Measurements from ENCODE around the gene AKAP8. TPM values are rescaled to one million over a fixed set of nuclear protein-coding genes. Genes with fewer than 3 reads are reported as not detected.

Gene AKAP8
- total RNA-seq, 2 experiments from 2014 or later = 54.5 to 57.1 TPM

DNA sequence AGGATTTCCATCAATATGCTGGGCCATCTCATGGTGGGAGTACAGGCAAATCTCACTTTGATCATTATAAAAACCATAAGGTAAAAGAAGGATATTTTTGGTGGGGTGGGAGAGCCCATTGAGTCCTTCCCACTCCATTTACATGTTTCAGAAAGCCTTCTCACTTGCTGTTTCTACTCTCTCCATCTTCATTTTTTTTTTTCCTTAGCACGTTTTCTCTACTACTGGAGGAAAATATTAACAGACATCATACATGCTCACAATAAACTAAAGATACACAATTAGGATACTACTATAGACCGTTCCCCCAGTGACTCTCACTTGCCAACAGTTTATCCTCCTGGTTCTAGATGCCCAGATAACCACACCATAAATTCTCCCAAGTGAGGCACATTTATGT is 1.8 kb upstream of the AKAP8 start:
- DNase-seq = no peak
- ChIA-PET POLR2A (no interaction called here), CTCF (no interaction called here)
- Mint-ChIP-seq H3K4me1 (peaks cover 32% of the 10 kb centered on the region), H3K9me3 (no peaks in the 10 kb centered on the region), H3K36me3 (ENCODE audit: low read depth) (peaks cover 7% of the 10 kb centered on the region), H3K4me3 (no peak overlapping the region), H3K27ac (no peak overlapping the region), H3K27me3 (no peaks in the 10 kb centered on the region)

GRCh38 chr19:15379999-15380647 is 536 bp upstream of the AKAP8 start:
- Mint-ChIP-seq H3K4me1 (peaks cover 32% of the 10 kb centered on the region), H3K4me3 (peak overlapping the region; percentile 87), H3K27me3 (no peaks in the 10 kb centered on the region), H3K9me3 (no peaks in the 10 kb centered on the region), H3K36me3 (ENCODE audit: low read depth) (peaks cover 7% of the 10 kb centered on the region), H3K27ac (peak overlapping the region; percentile 99)
- CTCF ChIA-PET = interaction anchor here (0.6 to 3.6 kb wide), 11 partner anchors 12 to 1331 kb away, joined by 3 to 18 read pairs (median 3); partner anchors contain the start of gene AKAP8L
- POLR2A ChIA-PET = interaction anchor here (1.0 to 1.7 kb wide), 2 partner anchors 39 to 87 kb away, joined by 4 to 11 read pairs; partner anchors contain the start of gene AKAP8L
- DNase-seq = peak; percentile 51

- H3K27me3 Mint-ChIP-seq = no peaks in the 10 kb centered on the region
- H3K4me3 Mint-ChIP-seq = peak overlapping the region; percentile 87
- ChIA-PET POLR2A (interaction anchor here (1.1 to 1.7 kb wide), 2 partner anchors 41 to 44 kb away, joined by 3 to 11 read pairs; partner anchors contain the start of gene AKAP8L), CTCF (interaction anchor here (0.5 to 3.6 kb wide), 8 partner anchors 19 to 201 kb away, joined by 3 to 18 read pairs (median 4); partner anchors contain the start of gene AKAP8L)
- peak; percentile 64 for DNase-seq
- H3K9me3 Mint-ChIP-seq = no peaks in the 10 kb centered on the region
- H3K36me3 Mint-ChIP-seq (ENCODE audit: low read depth) = peaks cover 7% of the 10 kb centered on the region
- H3K27ac Mint-ChIP-seq = peak overlapping the region; percentile 99
- peaks cover 32% of the 10 kb centered on the region for H3K4me1 Mint-ChIP-seq
Observed at GRCh38 chr19:15378534-15379082, 979 bp downstream of the AKAP8 start.

DNA sequence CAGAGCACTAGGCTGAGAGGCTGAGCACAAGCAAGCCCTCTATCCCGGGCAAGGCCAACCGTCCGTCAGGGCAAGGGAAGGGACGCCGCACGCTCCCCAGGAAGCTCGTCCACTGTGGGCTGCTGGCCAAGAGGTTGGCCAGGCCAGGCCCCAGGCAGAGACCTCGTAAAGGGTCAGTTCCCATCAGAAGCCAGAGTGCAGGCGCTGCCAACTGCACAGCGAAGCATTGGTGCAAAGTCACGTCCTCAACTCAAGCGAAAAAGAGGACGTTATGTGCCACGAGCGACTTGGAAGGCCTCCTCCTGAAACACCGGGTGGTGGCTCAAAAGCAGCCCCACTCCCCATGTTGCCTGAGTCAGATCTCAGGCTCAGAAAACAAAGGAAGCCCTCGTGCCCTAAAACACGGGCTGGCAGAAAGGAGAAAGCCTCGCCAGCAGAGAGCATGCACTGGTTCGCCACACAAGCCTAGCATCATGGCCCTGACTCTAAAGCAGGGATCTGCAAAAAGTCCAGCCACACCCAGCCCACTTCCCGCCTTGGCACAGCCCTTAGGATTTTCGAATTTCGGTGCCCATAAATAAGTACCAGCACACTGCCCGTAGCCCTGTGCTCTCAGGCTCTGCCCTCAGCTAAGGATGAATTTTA is 4.7 kb downstream of the AKAP8 start:
- no peak for DNase-seq
- peaks cover 18% of the 10 kb centered on the region for H3K36me3 Mint-ChIP-seq (ENCODE audit: low read depth)
- no peak overlapping the region for H3K27ac Mint-ChIP-seq
- H3K9me3 Mint-ChIP-seq = no peaks in the 10 kb centered on the region
- ChIA-PET CTCF (no interaction called here), POLR2A (no interaction called here)
- H3K27me3 Mint-ChIP-seq = no peaks in the 10 kb centered on the region
- H3K4me1 Mint-ChIP-seq = peaks cover 17% of the 10 kb centered on the region
- H3K4me3 Mint-ChIP-seq = no peak overlapping the region

- H3K4me1 Mint-ChIP-seq = peaks cover 17% of the 10 kb centered on the region
- peaks cover 18% of the 10 kb centered on the region for H3K36me3 Mint-ChIP-seq (ENCODE audit: low read depth)
- H3K27me3 Mint-ChIP-seq = no peaks in the 10 kb centered on the region
- no peak overlapping the region for H3K27ac Mint-ChIP-seq
- no peak for DNase-seq
- CTCF ChIA-PET = no interaction called here
- H3K9me3 Mint-ChIP-seq = no peaks in the 10 kb centered on the region
- POLR2A ChIA-PET = no interaction called here
- no peak overlapping the region for H3K4me3 Mint-ChIP-seq
Observed at GRCh38 chr19:15374105-15374651, 5.4 kb downstream of the AKAP8 start.

DNA sequence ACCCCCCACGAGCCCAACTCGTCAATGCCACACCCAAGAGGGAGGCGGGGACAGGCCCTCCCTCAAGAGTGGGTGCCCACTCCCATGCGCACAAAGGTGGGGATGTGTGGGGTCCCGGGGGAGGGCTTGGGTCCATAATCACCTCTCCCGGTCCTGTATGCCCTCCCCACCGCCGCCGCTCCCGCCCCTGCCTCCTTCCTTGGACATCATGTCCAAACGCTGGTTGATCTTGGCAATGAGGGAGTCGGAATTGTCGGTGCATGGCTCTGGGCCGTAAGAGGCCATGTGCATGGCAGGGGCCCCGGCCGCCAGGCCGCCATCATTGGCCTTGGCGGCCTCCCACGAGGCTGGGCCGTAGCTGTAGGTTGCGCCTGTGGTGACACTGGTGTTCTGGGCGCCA is 5.9 kb downstream of the AKAP8 start:
- H3K27ac Mint-ChIP-seq = no peak overlapping the region
- ChIA-PET POLR2A (no interaction called here), CTCF (interaction anchor here (0.6 kb wide), 1 partner anchor 12 kb away, joined by 5 read pairs; no protein-coding TSS in a partner anchor)
- no peaks in the 10 kb centered on the region for H3K27me3 Mint-ChIP-seq
- H3K9me3 Mint-ChIP-seq = no peaks in the 10 kb centered on the region
- H3K36me3 Mint-ChIP-seq (ENCODE audit: low read depth) = peaks cover 20% of the 10 kb centered on the region
- H3K4me1 Mint-ChIP-seq = peaks cover 17% of the 10 kb centered on the region
- DNase-seq = no peak
- no peak overlapping the region for H3K4me3 Mint-ChIP-seq

DNA sequence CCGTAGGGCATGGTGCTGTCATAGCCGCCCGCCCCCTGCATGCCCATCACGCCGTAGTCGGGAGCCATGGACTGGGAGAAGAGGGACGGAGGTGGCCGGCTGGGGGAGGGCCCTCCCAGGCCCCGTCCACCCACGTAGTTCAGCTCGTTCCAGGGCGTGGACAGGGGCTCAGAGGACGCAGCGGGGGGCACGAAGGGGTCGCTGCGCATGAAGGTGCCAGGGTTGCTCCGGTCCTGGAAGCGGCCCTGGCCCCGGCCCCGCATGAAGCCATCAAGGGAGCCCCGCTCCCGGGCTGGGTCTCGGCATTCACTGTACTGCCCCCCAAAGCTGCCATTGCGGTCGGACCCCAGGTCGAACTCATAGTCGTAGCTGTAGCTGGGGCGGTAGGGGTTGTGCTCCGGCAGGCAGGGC is 6.7 kb downstream of the AKAP8 start:
- H3K4me1 Mint-ChIP-seq = peaks cover 12% of the 10 kb centered on the region
- CTCF ChIA-PET = no interaction called here
- DNase-seq = no peak
- H3K9me3 Mint-ChIP-seq = no peaks in the 10 kb centered on the region
- H3K36me3 Mint-ChIP-seq (ENCODE audit: low read depth) = peaks cover 18% of the 10 kb centered on the region
- no peak overlapping the region for H3K4me3 Mint-ChIP-seq
- POLR2A ChIA-PET = interaction anchor here (0.6 kb wide), 1 partner anchor 275 kb away, joined by 3 read pairs; no protein-coding TSS in a partner anchor
- no peaks in the 10 kb centered on the region for H3K27me3 Mint-ChIP-seq
- no peak overlapping the region for H3K27ac Mint-ChIP-seq

DNA sequence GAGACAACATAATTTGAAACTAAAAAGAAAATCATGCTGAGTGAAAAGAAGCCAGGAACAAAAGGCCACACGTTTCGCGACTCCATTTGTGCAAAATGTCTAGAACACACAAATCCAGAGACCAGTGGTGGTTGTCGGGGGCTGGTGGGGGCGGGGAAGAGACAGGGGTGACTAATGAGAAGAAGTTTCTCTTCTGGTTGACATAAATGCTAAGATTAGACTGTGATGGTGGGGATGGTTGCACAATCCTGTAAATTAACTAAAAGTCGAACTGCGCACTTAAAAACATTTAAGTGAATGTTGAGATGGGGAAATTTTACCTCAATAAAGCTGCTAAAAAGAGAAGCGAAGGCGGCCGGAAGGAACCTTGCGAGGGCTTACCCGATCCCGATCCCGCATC is 7.1 kb downstream of the AKAP8 start:
- Mint-ChIP-seq H3K27ac (no peak overlapping the region), H3K27me3 (no peaks in the 10 kb centered on the region), H3K9me3 (no peaks in the 10 kb centered on the region), H3K4me1 (peaks cover 8% of the 10 kb centered on the region), H3K4me3 (no peak overlapping the region), H3K36me3 (ENCODE audit: low read depth) (peaks cover 18% of the 10 kb centered on the region)
- POLR2A ChIA-PET = interaction anchor here (0.6 kb wide), 1 partner anchor 275 kb away, joined by 3 read pairs; no protein-coding TSS in a partner anchor
- DNase-seq = no peak
- CTCF ChIA-PET = no interaction called here

GRCh38 chr19:15371786-15372380 is 7.7 kb downstream of the AKAP8 start:
- DNase-seq = no peak
- H3K9me3 Mint-ChIP-seq = no peaks in the 10 kb centered on the region
- no peaks in the 10 kb centered on the region for H3K27me3 Mint-ChIP-seq
- no peak overlapping the region for H3K4me3 Mint-ChIP-seq
- H3K36me3 Mint-ChIP-seq (ENCODE audit: low read depth) = peaks cover 18% of the 10 kb centered on the region
- no peak overlapping the region for H3K27ac Mint-ChIP-seq
- ChIA-PET CTCF (no interaction called here), POLR2A (interaction anchor here (0.6 kb wide), 1 partner anchor 55 kb away, joined by 6 read pairs; no protein-coding TSS in a partner anchor)
- H3K4me1 Mint-ChIP-seq = peaks cover 4% of the 10 kb centered on the region

DNA sequence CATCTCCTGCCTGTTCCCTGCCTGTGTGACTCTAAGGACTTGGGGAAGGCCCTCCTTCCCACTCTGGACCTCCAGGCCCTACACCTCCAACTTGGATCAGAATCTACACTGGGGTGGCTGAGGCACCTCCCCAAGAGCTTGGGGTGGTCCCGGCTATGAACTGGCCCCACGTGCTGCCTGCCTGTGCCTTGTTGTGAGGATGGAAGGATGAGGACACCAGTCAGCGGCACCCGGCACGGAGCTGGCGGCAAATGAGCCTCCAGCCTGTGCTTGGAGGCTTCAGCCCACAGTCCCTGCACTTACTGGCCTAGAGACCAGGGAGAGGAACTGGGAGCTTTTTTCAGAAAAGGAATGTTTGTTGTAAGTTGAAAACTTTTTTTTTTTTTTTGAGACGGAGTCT is 8.5 kb downstream of the AKAP8 start:
- POLR2A ChIA-PET = interaction anchor here (0.6 kb wide), 1 partner anchor 54 kb away, joined by 6 read pairs; no protein-coding TSS in a partner anchor
- CTCF ChIA-PET = interaction anchor here (0.6 to 0.7 kb wide), 2 partner anchors 67 to 162 kb away, joined by 3 read pairs; no protein-coding TSS in a partner anchor
- H3K4me3 Mint-ChIP-seq = no peak overlapping the region
- H3K27ac Mint-ChIP-seq = no peak overlapping the region
- H3K4me1 Mint-ChIP-seq = no peaks in the 10 kb centered on the region
- no peaks in the 10 kb centered on the region for H3K9me3 Mint-ChIP-seq
- DNase-seq = no peak
- peaks cover 22% of the 10 kb centered on the region for H3K36me3 Mint-ChIP-seq (ENCODE audit: low read depth)
- H3K27me3 Mint-ChIP-seq = no peaks in the 10 kb centered on the region

DNA sequence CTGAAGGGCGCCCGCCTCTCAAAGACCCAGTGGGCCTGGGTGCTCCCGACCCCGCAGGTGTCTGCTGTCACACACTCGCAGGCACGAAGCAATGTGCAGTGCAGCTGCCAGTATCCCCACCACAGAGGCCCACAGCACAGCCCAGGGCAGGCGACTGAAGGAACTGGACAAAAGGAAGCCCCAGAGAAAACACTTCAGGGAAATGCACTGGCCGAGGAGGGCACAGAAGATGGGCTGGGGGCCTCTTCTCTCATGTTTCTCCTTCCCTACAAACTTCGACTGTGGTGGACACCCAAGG is 10.0 kb downstream of the AKAP8 start:
- H3K9me3 Mint-ChIP-seq = no peaks in the 10 kb centered on the region
- H3K27ac Mint-ChIP-seq = no peak overlapping the region
- no peak for DNase-seq
- H3K36me3 Mint-ChIP-seq (ENCODE audit: low read depth) = peaks cover 28% of the 10 kb centered on the region
- POLR2A ChIA-PET = no interaction called here
- no peaks in the 10 kb centered on the region for H3K4me1 Mint-ChIP-seq
- H3K4me3 Mint-ChIP-seq = no peak overlapping the region
- H3K27me3 Mint-ChIP-seq = no peaks in the 10 kb centered on the region
- CTCF ChIA-PET = no interaction called here

GRCh38 chr19:15368798-15369593 is 10.6 kb downstream of the AKAP8 start:
- no peak overlapping the region for H3K4me3 Mint-ChIP-seq
- no peak overlapping the region for H3K27ac Mint-ChIP-seq
- no peaks in the 10 kb centered on the region for H3K27me3 Mint-ChIP-seq
- H3K9me3 Mint-ChIP-seq = no peaks in the 10 kb centered on the region
- no peaks in the 10 kb centered on the region for H3K4me1 Mint-ChIP-seq
- no peak for DNase-seq
- POLR2A ChIA-PET = interaction anchor here (0.6 kb wide), 1 partner anchor 399 kb away, joined by 4 read pairs; no protein-coding TSS in a partner anchor
- peaks cover 28% of the 10 kb centered on the region for H3K36me3 Mint-ChIP-seq (ENCODE audit: low read depth)
- CTCF ChIA-PET = interaction anchor here (1.0 kb wide), 1 partner anchor 11 kb away, joined by 5 read pairs; the partner anchor contains the start of gene AKAP8

Measured in activated CD4-positive, alpha-beta T cell treated with anti-CD3 and anti-CD28 coated beads, Interleukin-2, amount 10 ng/mL, durations not matched to agents 7 days and 5 days (primary cell).